Measurements from ENCODE around the gene PAX1.

DNA sequence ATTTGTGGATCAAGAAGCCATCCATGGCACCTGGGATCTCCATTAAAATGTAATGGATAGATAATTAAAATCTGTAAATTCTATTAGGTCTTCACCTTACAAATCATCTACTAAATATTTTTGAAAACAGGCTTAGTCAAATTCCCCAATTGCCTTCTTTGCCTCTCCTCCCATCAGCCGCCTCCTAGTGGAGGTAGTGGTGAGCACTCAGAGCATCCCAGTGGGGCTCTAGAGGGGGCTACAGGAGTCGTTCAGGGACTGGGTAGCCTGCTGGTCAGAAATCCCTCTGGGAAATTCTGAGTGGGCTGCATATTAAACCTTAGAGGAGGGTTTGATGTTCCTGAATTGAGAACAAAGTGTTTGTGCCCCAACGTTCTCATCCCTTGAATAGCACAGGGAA lies 20.8 kb upstream of the PAX1 start:
- TF ChIP-seq, protein P1, sequence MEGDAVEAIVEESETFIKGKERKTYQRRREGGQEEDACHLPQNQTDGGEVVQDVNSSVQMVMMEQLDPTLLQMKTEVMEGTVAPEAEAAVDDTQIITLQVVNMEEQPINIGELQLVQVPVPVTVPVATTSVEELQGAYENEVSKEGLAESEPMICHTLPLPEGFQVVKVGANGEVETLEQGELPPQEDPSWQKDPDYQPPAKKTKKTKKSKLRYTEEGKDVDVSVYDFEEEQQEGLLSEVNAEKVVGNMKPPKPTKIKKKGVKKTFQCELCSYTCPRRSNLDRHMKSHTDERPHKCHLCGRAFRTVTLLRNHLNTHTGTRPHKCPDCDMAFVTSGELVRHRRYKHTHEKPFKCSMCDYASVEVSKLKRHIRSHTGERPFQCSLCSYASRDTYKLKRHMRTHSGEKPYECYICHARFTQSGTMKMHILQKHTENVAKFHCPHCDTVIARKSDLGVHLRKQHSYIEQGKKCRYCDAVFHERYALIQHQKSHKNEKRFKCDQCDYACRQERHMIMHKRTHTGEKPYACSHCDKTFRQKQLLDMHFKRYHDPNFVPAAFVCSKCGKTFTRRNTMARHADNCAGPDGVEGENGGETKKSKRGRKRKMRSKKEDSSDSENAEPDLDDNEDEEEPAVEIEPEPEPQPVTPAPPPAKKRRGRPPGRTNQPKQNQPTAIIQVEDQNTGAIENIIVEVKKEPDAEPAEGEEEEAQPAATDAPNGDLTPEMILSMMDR (IDR thresholded peaks at IDR 0.05), result no peak
- TF ChIP-seq POLR2A (IDR thresholded peaks at IDR 0.05), result no peak

Data from adrenal gland (tissue), 5 donors.